ENCODE results near the gene SLC39A13.

Gene SLC39A13

DNA sequence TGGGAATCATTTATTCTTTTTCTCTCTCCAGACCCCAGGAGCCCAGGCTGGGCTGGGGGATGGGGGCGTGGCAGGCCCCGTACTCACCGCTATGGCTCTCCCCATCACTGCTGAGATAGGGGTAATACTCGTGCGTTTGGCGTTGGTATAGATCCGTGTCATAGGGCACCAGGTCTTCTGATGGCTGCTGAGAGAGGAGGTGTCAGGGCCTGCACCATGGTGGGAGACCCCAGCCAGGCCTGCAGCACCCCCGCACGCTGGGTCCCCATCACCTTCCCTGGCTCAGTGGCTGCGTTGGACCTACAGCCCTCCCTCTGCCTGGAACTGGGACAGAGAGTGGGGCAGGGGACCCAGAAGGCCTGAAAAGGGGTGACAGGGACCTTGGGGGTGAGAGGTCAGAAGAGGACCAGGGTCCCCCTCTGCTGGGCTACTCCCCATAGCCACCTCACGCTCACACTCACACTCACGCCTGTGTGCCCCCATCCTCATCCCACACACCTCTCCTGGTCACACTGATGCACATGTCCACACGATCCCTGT, 32.8 kb upstream of the SLC39A13 start:
- no peak overlapping the region for H3K4me3 ChIP-seq (replicated peaks; ENCODE audit: low read depth, low read length)
- no peak for DNase-seq (ENCODE audit: extremely low read depth, low read depth)
- TF ChIP-seq, protein P1, sequence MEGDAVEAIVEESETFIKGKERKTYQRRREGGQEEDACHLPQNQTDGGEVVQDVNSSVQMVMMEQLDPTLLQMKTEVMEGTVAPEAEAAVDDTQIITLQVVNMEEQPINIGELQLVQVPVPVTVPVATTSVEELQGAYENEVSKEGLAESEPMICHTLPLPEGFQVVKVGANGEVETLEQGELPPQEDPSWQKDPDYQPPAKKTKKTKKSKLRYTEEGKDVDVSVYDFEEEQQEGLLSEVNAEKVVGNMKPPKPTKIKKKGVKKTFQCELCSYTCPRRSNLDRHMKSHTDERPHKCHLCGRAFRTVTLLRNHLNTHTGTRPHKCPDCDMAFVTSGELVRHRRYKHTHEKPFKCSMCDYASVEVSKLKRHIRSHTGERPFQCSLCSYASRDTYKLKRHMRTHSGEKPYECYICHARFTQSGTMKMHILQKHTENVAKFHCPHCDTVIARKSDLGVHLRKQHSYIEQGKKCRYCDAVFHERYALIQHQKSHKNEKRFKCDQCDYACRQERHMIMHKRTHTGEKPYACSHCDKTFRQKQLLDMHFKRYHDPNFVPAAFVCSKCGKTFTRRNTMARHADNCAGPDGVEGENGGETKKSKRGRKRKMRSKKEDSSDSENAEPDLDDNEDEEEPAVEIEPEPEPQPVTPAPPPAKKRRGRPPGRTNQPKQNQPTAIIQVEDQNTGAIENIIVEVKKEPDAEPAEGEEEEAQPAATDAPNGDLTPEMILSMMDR (IDR thresholded peaks at IDR 0.05; ENCODE audit: low read depth, low read length, missing control alignments), result no peak

DNA sequence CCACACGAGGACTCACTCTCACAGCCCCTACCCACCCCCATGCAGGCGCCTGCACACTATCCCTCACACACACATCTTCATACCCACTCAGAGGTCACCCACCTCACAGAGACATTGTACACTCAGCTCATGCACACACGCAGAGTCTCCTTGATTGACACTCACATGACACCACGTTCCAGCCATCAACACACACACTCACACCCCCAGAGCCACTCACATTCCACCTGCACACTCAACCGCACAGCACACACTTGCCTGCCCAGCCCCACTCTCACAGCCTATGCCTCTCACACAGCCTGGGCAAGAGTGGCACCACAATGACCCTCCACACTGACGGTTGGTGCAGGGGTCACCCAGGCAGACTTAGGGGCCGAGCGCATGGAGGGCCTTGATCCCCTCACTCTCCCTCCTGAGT, 32.3 kb upstream of the SLC39A13 start:
- no peak overlapping the region for H3K4me3 ChIP-seq (replicated peaks; ENCODE audit: low read depth, low read length)
- DNase-seq (ENCODE audit: extremely low read depth, low read depth), result no peak
- TF ChIP-seq, protein P1 (IDR thresholded peaks at IDR 0.05; ENCODE audit: low read depth, low read length, missing control alignments), result no peak

DNA sequence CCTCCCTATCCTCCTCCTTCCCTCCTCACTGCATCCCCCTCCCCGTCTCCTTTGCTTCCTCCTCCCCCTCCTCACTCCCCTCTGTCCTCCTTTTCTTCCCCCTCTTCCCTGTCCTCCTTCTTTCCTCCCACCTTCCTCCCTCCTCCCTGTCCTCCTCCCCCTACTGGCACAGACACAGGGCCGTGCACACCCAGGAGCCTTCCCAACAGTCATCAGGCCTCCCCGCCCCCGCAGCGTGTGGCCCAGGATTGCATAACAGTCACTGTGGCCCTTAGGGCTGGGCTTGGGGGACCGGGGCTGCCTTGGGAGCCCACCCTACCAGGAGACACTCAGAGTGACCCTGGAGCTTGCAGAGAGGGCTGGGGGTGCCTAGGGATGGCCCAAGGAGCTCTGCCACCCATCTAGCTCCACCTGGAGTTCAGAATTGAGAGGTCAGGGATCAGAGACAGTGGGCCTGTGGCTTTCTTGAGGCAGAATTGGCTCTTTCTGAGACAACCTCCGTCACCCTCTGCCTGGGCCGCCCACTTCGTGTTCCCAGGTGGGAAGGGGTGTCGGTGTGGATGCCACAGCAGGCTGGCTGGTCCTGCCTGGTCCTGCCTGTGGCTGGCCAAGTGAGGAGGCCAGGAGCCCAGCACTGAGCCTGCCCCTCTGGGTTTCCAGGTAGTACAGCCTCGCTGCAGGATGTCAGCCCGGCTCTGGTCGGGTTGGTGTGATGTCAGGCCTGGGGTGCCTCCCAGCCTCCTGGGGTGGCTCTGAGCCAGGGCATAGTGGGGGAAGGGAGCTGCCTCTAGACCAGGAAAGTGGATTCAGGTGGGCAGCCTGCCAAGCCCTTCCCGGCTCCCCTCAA, 31.6 kb upstream of the SLC39A13 start:
- no peak overlapping the region for H3K4me3 ChIP-seq (replicated peaks; ENCODE audit: low read depth, low read length)
- TF ChIP-seq, protein P1 (IDR thresholded peaks at IDR 0.05; ENCODE audit: low read depth, low read length, missing control alignments), result no peak
- DNase-seq (ENCODE audit: extremely low read depth, low read depth), result no peak

DNA sequence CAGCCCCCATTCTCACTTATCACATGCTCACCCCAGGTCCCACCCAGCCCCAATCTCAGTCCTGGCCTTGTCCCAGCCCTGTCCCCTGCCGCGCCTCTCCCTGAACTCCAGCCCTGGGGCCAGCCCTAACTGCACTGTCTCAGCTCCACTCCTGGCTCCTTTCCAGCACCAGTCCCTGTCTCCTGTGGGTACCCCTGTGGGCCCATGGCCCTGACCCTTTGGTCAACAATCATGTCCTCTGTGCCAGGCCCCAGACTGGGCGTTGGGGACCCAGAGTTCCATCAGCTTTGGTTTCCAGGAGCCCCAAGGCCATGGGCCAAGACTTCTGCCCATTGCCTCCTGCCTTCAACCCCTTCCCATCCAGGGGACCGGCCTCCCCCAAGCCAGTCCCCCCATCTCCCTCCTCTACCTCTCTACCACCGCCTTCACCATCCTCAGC, 30.8 kb upstream of the SLC39A13 start:
- no peak overlapping the region for H3K4me3 ChIP-seq (replicated peaks; ENCODE audit: low read depth, low read length)
- no peak for DNase-seq (ENCODE audit: extremely low read depth, low read depth)

DNA sequence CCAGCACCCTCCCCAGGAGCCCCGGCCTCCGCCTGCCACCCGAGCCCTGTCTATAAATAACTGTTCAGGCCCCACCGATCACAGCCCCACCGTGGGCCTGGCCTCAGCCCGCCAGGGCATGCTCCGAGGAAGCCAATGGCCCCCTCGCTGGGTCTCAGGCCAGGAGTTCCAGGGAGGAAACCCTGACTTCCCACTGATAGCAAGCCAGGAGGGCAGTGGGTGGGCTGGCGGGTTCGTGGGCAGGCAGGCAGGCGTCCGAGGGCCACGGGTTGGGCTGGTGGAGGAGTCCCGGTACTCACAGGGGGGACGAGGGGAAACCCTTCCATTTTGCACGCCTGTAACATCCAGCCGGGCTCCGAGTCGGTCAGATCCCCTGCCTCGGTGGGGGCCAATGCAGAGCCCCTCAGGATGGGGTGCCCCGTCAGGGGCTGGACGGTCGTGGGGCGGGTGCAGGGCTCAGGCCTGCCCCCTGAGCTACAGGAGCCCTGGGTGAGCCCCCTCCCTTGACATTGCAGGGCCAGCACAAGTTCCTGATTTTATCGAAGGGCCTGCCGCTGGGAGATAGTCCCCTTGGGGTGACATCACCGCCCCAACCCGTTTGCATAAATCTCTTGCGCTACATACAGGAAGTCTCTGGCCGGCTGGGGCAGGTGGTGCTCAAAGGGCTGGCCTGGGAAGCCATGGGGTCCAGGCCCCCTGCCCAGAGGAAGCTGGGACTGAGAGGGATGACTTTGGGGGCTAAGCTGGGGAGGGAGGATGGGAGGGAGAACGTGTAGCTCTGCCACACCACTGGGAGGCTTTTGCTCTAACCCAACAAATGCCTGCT, 30.2 kb upstream of the SLC39A13 start, which contains the start of gene SPI1:
TSS of gene SPI1 (minus strand) at position 538 of the 826 bp plus-strand sequence. CDS start at position 344, 194 bp downstream.
- no peak for DNase-seq (ENCODE audit: extremely low read depth, low read depth)
- no peak within 1 kb of the TSS for H3K4me3 ChIP-seq (replicated peaks; ENCODE audit: low read depth, low read length)
- TF ChIP-seq, protein P1 (IDR thresholded peaks at IDR 0.05; ENCODE audit: low read depth, low read length, missing control alignments), result no peak

More for the DNA sequence above, 30.8 kb upstream of the SLC39A13 start:
- TF ChIP-seq, protein P1 (IDR thresholded peaks at IDR 0.05; ENCODE audit: low read depth, low read length, missing control alignments), result no peak

DNA sequence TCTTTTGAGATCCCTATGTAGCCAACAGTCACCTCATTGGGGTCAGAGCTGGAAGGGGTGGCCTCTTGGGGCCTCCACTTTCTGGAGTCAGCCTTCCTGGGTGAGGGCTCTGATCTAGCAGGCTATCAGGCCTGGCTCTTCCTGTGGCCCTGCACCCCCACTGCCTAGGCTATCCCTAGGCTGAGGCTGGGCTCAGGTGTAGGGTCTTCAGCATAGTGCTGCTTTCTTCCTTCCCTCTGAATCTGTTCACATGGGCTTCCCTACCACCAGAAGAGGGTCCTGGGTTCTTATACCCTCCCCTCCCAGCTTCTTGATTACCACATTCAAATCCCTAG, 29.6 kb upstream of the SLC39A13 start:
- no peak for DNase-seq (ENCODE audit: extremely low read depth, low read depth)
- TF ChIP-seq, protein P1 (IDR thresholded peaks at IDR 0.05; ENCODE audit: low read depth, low read length, missing control alignments), result no peak
- H3K4me3 ChIP-seq (replicated peaks; ENCODE audit: low read depth, low read length), result no peak overlapping the region

Data from HFF-Myc (cell line).